Immature natural killer cell (primary cell): ENCODE measurements around the gene BICC1. TPM values are rescaled to one million over a fixed set of nuclear protein-coding genes. Genes with fewer than 3 reads are reported as not detected.

Experiments used
- DNase-seq, 3 donors: peaks; one replicate each; pipeline ENCODE4 v3.0.0; 2022; ENCODE audit warnings: mixed read lengths in 1 of 3
- H3K27ac Mint-ChIP-seq, 6 donors: one replicate each; pipeline ENCODE4 v1.8.0; 2020; ENCODE audit warnings: mixed read lengths in 6 of 6, mild to moderate bottlenecking in 5 of 6, inconsistent platforms in 4 of 6, moderate library complexity in 3 of 6
- H3K27me3 Mint-ChIP-seq, 3 donors: one replicate each; pipeline ENCODE4 v1.8.0; 2020 to 2021; ENCODE audit warnings: low read depth in 3 of 3, mild to moderate bottlenecking in 3 of 3, mixed read lengths in 3 of 3, moderate library complexity in 3 of 3, inconsistent platforms in 1 of 3
- H3K36me3 Mint-ChIP-seq, 3 donors: one replicate each; pipeline ENCODE4 v1.8.0; 2020; ENCODE audit warnings: mixed read lengths in 3 of 3, inconsistent platforms in 2 of 3, mild to moderate bottlenecking in 2 of 3
- H3K4me1 Mint-ChIP-seq, 2 donors: one replicate each; pipeline ENCODE4 v1.8.0; 2020; ENCODE audit warnings: inconsistent platforms in 2 of 2, mild to moderate bottlenecking in 2 of 2, mixed read lengths in 2 of 2, moderate library complexity in 1 of 2
- H3K4me3 Mint-ChIP-seq, 5 donors: one replicate each; pipeline ENCODE4 v1.8.0; 2020; ENCODE audit warnings: mild to moderate bottlenecking in 5 of 5, mixed read lengths in 5 of 5, inconsistent platforms in 3 of 5, moderate library complexity in 3 of 5
- H3K9me3 Mint-ChIP-seq, 6 donors: one replicate each; pipeline ENCODE4 v1.8.0; 2020; ENCODE audit warnings: mild to moderate bottlenecking in 6 of 6, mixed read lengths in 6 of 6, inconsistent platforms in 4 of 6, moderate library complexity in 3 of 6
- polyA plus RNA-seq, 3 donors: library from polyadenylated mRNA; unstranded; fragments of 300-500 nt; fragmentation: Illumina TruSeq; gene quantifications; one replicate each; pipeline ENCODE4 v1.2.3, GENCODE V29; 2021

BICC1 gene
- under 1 TPM in 2 of 3 donors, not detected in 1; 0.08 to 0.11 TPM for polyA plus RNA-seq

- Mint-ChIP-seq H3K4me1 (peaks cover 10 to 12% of the 10 kb centered on the region in 2 donors), H3K27me3 (peaks cover 0 to 7% (median 3%) of the 10 kb centered on the region in 3 donors), H3K4me3 (peak within 1 kb of the TSS; percentile 74 to 85 (median 81)), H3K36me3 (peaks cover 0 to 5% (median 4%) of the 10 kb centered on the region in 3 donors), H3K27ac (no peak within 1 kb of the TSS), H3K9me3 (peaks cover 0 to 5% (median under 1%) of the 10 kb centered on the region in 6 donors)
- DNase-seq = no peak
Measured at GRCh38 chr10:58512491-58513187, at the start of gene BICC1. BICC1 (plus strand) TSS chr10:58512872; CDS start chr10:58513144, 272 bp downstream.

- Mint-ChIP-seq H3K4me3 (no peak overlapping the region), H3K4me1 (no peaks in the 10 kb centered on the region), H3K27me3 (peaks cover 0 to 10% (median 0%) of the 10 kb centered on the region in 3 donors), H3K36me3 (no peaks in the 10 kb centered on the region), H3K27ac (no peak overlapping the region), H3K9me3 (peaks cover 0 to 10% (median 6%) of the 10 kb centered on the region in 6 donors)
- DNase-seq = no peak
Measured at GRCh38 chr10:58464956-58465355, 47.7 kb upstream of the BICC1 start.

GRCh38 chr10:58465629-58466028 is 47.0 kb upstream of the BICC1 start:
- Mint-ChIP-seq H3K27me3 (peaks cover 0 to 10% (median 0%) of the 10 kb centered on the region in 3 donors), H3K4me1 (no peaks in the 10 kb centered on the region), H3K27ac (no peak overlapping the region), H3K4me3 (no peak overlapping the region), H3K9me3 (peaks cover 0 to 10% (median 6%) of the 10 kb centered on the region in 6 donors), H3K36me3 (no peaks in the 10 kb centered on the region)
- DNase-seq = no peak

GRCh38 chr10:58467931-58468635 is 44.6 kb upstream of the BICC1 start:
- DNase-seq = no peak
- Mint-ChIP-seq H3K4me1 (no peaks in the 10 kb centered on the region), H3K27me3 (peaks cover 1 to 13% (median 3%) of the 10 kb centered on the region in 3 donors), H3K36me3 (no peaks in the 10 kb centered on the region), H3K27ac (no peak overlapping the region), H3K9me3 (peaks cover 0 to 9% (median 4%) of the 10 kb centered on the region in 6 donors), H3K4me3 (no peak overlapping the region)

GRCh38 chr10:58473976-58474375 is 38.7 kb upstream of the BICC1 start:
- H3K4me1 Mint-ChIP-seq = no peaks in the 10 kb centered on the region
- peaks cover 1 to 3% (median 3%) of the 10 kb centered on the region in 3 donors for H3K27me3 Mint-ChIP-seq
- no peak for DNase-seq
- no peaks in the 10 kb centered on the region for H3K36me3 Mint-ChIP-seq
- no peak overlapping the region for H3K27ac Mint-ChIP-seq
- no peak overlapping the region for H3K4me3 Mint-ChIP-seq
- peaks cover 0 to 7% (median 0%) of the 10 kb centered on the region in 6 donors for H3K9me3 Mint-ChIP-seq

- no peak overlapping the region for H3K27ac Mint-ChIP-seq
- H3K4me1 Mint-ChIP-seq = no peaks in the 10 kb centered on the region
Measured at GRCh38 chr10:58475322-58476277, 37.1 kb upstream of the BICC1 start.

GRCh38 chr10:58477122-58477521 is 35.5 kb upstream of the BICC1 start:
- Mint-ChIP-seq H3K9me3 (peaks cover 0 to 3% (median under 1%) of the 10 kb centered on the region in 6 donors), H3K27ac (peak overlapping the region in 1 of 6 donors; percentile 59), H3K36me3 (no peaks in the 10 kb centered on the region), H3K4me3 (no peak overlapping the region), H3K27me3 (no peaks in the 10 kb centered on the region), H3K4me1 (no peaks in the 10 kb centered on the region)
- DNase-seq = no peak

More at GRCh38 chr10:58475322-58476277, 37.1 kb upstream of the BICC1 start:
- H3K36me3 Mint-ChIP-seq = no peaks in the 10 kb centered on the region
- DNase-seq = no peak
- H3K9me3 Mint-ChIP-seq = peaks cover 0 to 7% (median 0%) of the 10 kb centered on the region in 6 donors
- H3K27me3 Mint-ChIP-seq = peaks cover 1 to 3% (median 3%) of the 10 kb centered on the region in 3 donors
- no peak overlapping the region for H3K4me3 Mint-ChIP-seq

GRCh38 chr10:58477902-58478301 is 34.8 kb upstream of the BICC1 start:
- no peaks in the 10 kb centered on the region for H3K36me3 Mint-ChIP-seq
- H3K4me1 Mint-ChIP-seq = no peaks in the 10 kb centered on the region
- peaks cover 0 to 3% (median under 1%) of the 10 kb centered on the region in 6 donors for H3K9me3 Mint-ChIP-seq
- no peaks in the 10 kb centered on the region for H3K27me3 Mint-ChIP-seq
- no peak overlapping the region for H3K4me3 Mint-ChIP-seq
- no peak overlapping the region for H3K27ac Mint-ChIP-seq
- no peak for DNase-seq

GRCh38 chr10:58479045-58479444 is 33.6 kb upstream of the BICC1 start:
- peaks cover 0 to 3% (median under 1%) of the 10 kb centered on the region in 6 donors for H3K9me3 Mint-ChIP-seq
- no peaks in the 10 kb centered on the region for H3K27me3 Mint-ChIP-seq
- no peaks in the 10 kb centered on the region for H3K4me1 Mint-ChIP-seq
- no peak overlapping the region for H3K4me3 Mint-ChIP-seq
- H3K27ac Mint-ChIP-seq = no peak overlapping the region
- no peak for DNase-seq
- H3K36me3 Mint-ChIP-seq = no peaks in the 10 kb centered on the region

GRCh38 chr10:58480321-58480720 is 32.4 kb upstream of the BICC1 start:
- H3K4me3 Mint-ChIP-seq = no peak overlapping the region
- no peaks in the 10 kb centered on the region for H3K4me1 Mint-ChIP-seq
- H3K36me3 Mint-ChIP-seq = no peaks in the 10 kb centered on the region
- H3K9me3 Mint-ChIP-seq = peaks cover 0 to 3% (median under 1%) of the 10 kb centered on the region in 6 donors
- H3K27me3 Mint-ChIP-seq = no peaks in the 10 kb centered on the region
- no peak for DNase-seq
- H3K27ac Mint-ChIP-seq = no peak overlapping the region

- DNase-seq = no peak
- Mint-ChIP-seq H3K4me3 (no peak overlapping the region), H3K9me3 (peaks cover 0 to 3% (median 0%) of the 10 kb centered on the region in 6 donors), H3K27me3 (no peaks in the 10 kb centered on the region), H3K27ac (no peak overlapping the region), H3K4me1 (no peaks in the 10 kb centered on the region), H3K36me3 (no peaks in the 10 kb centered on the region)
Measured at GRCh38 chr10:58481569-58482109, 31.0 kb upstream of the BICC1 start.

- no peak overlapping the region for H3K4me3 Mint-ChIP-seq
- peaks cover 0 to 3% (median 0%) of the 10 kb centered on the region in 3 donors for H3K36me3 Mint-ChIP-seq
- H3K27ac Mint-ChIP-seq = no peak overlapping the region
- peaks cover 0 to 3% (median 2%) of the 10 kb centered on the region in 3 donors for H3K27me3 Mint-ChIP-seq
- no peak for DNase-seq
- no peaks in the 10 kb centered on the region for H3K4me1 Mint-ChIP-seq
- H3K9me3 Mint-ChIP-seq = peaks cover 0 to 3% (median under 1%) of the 10 kb centered on the region in 6 donors
Measured at GRCh38 chr10:58486821-58487220, 25.9 kb upstream of the BICC1 start.

GRCh38 chr10:58488921-58489320 is 23.8 kb upstream of the BICC1 start:
- peaks cover 0 to 3% (median 0%) of the 10 kb centered on the region in 3 donors for H3K36me3 Mint-ChIP-seq
- no peak for DNase-seq
- H3K9me3 Mint-ChIP-seq = peaks cover 0 to 2% (median 0%) of the 10 kb centered on the region in 6 donors
- H3K4me1 Mint-ChIP-seq = no peaks in the 10 kb centered on the region
- no peak overlapping the region for H3K27ac Mint-ChIP-seq
- H3K4me3 Mint-ChIP-seq = no peak overlapping the region
- peaks cover 0 to 3% (median 2%) of the 10 kb centered on the region in 3 donors for H3K27me3 Mint-ChIP-seq
